Immature natural killer cell (primary cell): ENCODE data around the gene MTHFD2L. TPM values are rescaled to one million over a fixed set of nuclear protein-coding genes. Genes with fewer than 3 reads are reported as not detected.

Source experiments
- DNase-seq, 3 donors: peaks; one replicate each; pipeline ENCODE4 v3.0.0; 2022; ENCODE audit warnings: mixed read lengths in 1 of 3
- H3K27ac Mint-ChIP-seq, 6 donors: one replicate each; pipeline ENCODE4 v1.8.0; 2020; ENCODE audit warnings: mixed read lengths in 6 of 6, mild to moderate bottlenecking in 5 of 6, inconsistent platforms in 4 of 6, moderate library complexity in 3 of 6
- H3K27me3 Mint-ChIP-seq, 3 donors: one replicate each; pipeline ENCODE4 v1.8.0; 2020 to 2021; ENCODE audit warnings: low read depth in 3 of 3, mild to moderate bottlenecking in 3 of 3, mixed read lengths in 3 of 3, moderate library complexity in 3 of 3, inconsistent platforms in 1 of 3
- H3K36me3 Mint-ChIP-seq, 3 donors: one replicate each; pipeline ENCODE4 v1.8.0; 2020; ENCODE audit warnings: mixed read lengths in 3 of 3, inconsistent platforms in 2 of 3, mild to moderate bottlenecking in 2 of 3
- H3K4me1 Mint-ChIP-seq, 2 donors: one replicate each; pipeline ENCODE4 v1.8.0; 2020; ENCODE audit warnings: inconsistent platforms in 2 of 2, mild to moderate bottlenecking in 2 of 2, mixed read lengths in 2 of 2, moderate library complexity in 1 of 2
- H3K4me3 Mint-ChIP-seq, 5 donors: one replicate each; pipeline ENCODE4 v1.8.0; 2020; ENCODE audit warnings: mild to moderate bottlenecking in 5 of 5, mixed read lengths in 5 of 5, inconsistent platforms in 3 of 5, moderate library complexity in 3 of 5
- H3K9me3 Mint-ChIP-seq, 6 donors: one replicate each; pipeline ENCODE4 v1.8.0; 2020; ENCODE audit warnings: mild to moderate bottlenecking in 6 of 6, mixed read lengths in 6 of 6, inconsistent platforms in 4 of 6, moderate library complexity in 3 of 6
- polyA plus RNA-seq, 3 donors: library from polyadenylated mRNA; unstranded; fragments of 300-500 nt; fragmentation: Illumina TruSeq; gene quantifications; one replicate each; pipeline ENCODE4 v1.2.3, GENCODE V29; 2021

MTHFD2L gene
- 1 to 10 TPM; 4.5 to 5.7 (median 4.6) TPM for polyA plus RNA-seq

- Mint-ChIP-seq H3K27me3 (peaks cover 0 to 2% (median 2%) of the 10 kb centered on the region in 3 donors), H3K27ac (peak within 1 kb of the TSS; percentile 86 to 94 (median 90)), H3K36me3 (peaks cover 0 to 13% (median 10%) of the 10 kb centered on the region in 3 donors), H3K4me1 (peaks cover 22 to 29% of the 10 kb centered on the region in 2 donors), H3K9me3 (no peaks in the 10 kb centered on the region), H3K4me3 (peak within 1 kb of the TSS; percentile 89 to 95 (median 94))
- peak; percentile 81 to 86 (median 83) for DNase-seq
Observed at GRCh38 chr4:74157561-74158465, at the start of gene MTHFD2L. Gene MTHFD2L, plus strand, starts transcription at chr4:74158118. Its CDS starts 21 bp downstream, at chr4:74158139.

- Mint-ChIP-seq H3K27ac (no peak overlapping the region), H3K9me3 (peaks cover 0 to 1% (median 0%) of the 10 kb centered on the region in 6 donors), H3K36me3 (no peaks in the 10 kb centered on the region), H3K27me3 (peaks cover 1 to 9% (median 3%) of the 10 kb centered on the region in 3 donors), H3K4me1 (no peaks in the 10 kb centered on the region), H3K4me3 (no peak overlapping the region)
- no peak for DNase-seq
Observed at GRCh38 chr4:74108457-74109115, 49.3 kb upstream of the MTHFD2L start.

GRCh38 chr4:74109116-74109869 is 48.6 kb upstream of the MTHFD2L start:
- H3K4me3 Mint-ChIP-seq: no peak overlapping the region
- H3K9me3 Mint-ChIP-seq: peaks cover 0 to 1% (median 0%) of the 10 kb centered on the region in 6 donors
- no peaks in the 10 kb centered on the region for H3K36me3 Mint-ChIP-seq
- H3K27me3 Mint-ChIP-seq: peaks cover 1 to 9% (median 3%) of the 10 kb centered on the region in 3 donors
- DNase-seq: no peak
- no peaks in the 10 kb centered on the region for H3K4me1 Mint-ChIP-seq
- H3K27ac Mint-ChIP-seq: no peak overlapping the region

- H3K9me3 Mint-ChIP-seq: peaks cover 0 to 1% (median 0%) of the 10 kb centered on the region in 6 donors
- H3K27me3 Mint-ChIP-seq: peaks cover 1 to 9% (median 3%) of the 10 kb centered on the region in 3 donors
- H3K36me3 Mint-ChIP-seq: no peaks in the 10 kb centered on the region
- no peak overlapping the region for H3K27ac Mint-ChIP-seq
- no peak for DNase-seq
- no peaks in the 10 kb centered on the region for H3K4me1 Mint-ChIP-seq
- H3K4me3 Mint-ChIP-seq: no peak overlapping the region
Observed at GRCh38 chr4:74109870-74110605, 47.9 kb upstream of the MTHFD2L start.

GRCh38 chr4:74110670-74111069 is 47.2 kb upstream of the MTHFD2L start:
- no peak overlapping the region for H3K27ac Mint-ChIP-seq
- peaks cover 1 to 9% (median 3%) of the 10 kb centered on the region in 3 donors for H3K27me3 Mint-ChIP-seq
- no peaks in the 10 kb centered on the region for H3K4me1 Mint-ChIP-seq
- H3K36me3 Mint-ChIP-seq: no peaks in the 10 kb centered on the region
- DNase-seq: no peak
- peaks cover 0 to 1% (median 0%) of the 10 kb centered on the region in 6 donors for H3K9me3 Mint-ChIP-seq
- no peak overlapping the region for H3K4me3 Mint-ChIP-seq

GRCh38 chr4:74111306-74111975 is 46.5 kb upstream of the MTHFD2L start:
- Mint-ChIP-seq H3K27me3 (peaks cover 1 to 9% (median 3%) of the 10 kb centered on the region in 3 donors), H3K4me1 (no peaks in the 10 kb centered on the region), H3K27ac (no peak overlapping the region), H3K36me3 (no peaks in the 10 kb centered on the region), H3K4me3 (no peak overlapping the region), H3K9me3 (no peaks in the 10 kb centered on the region)
- DNase-seq: no peak

GRCh38 chr4:74111990-74112389 is 45.9 kb upstream of the MTHFD2L start:
- Mint-ChIP-seq H3K4me3 (no peak overlapping the region), H3K27me3 (peaks cover 1 to 9% (median 3%) of the 10 kb centered on the region in 3 donors), H3K27ac (no peak overlapping the region), H3K4me1 (no peaks in the 10 kb centered on the region), H3K9me3 (no peaks in the 10 kb centered on the region), H3K36me3 (no peaks in the 10 kb centered on the region)
- DNase-seq: no peak

- no peak overlapping the region for H3K27ac Mint-ChIP-seq
- peaks cover 1 to 9% (median 3%) of the 10 kb centered on the region in 3 donors for H3K27me3 Mint-ChIP-seq
- no peaks in the 10 kb centered on the region for H3K9me3 Mint-ChIP-seq
- no peaks in the 10 kb centered on the region for H3K36me3 Mint-ChIP-seq
- no peak for DNase-seq
- H3K4me3 Mint-ChIP-seq: no peak overlapping the region
- no peaks in the 10 kb centered on the region for H3K4me1 Mint-ChIP-seq
Observed at GRCh38 chr4:74112399-74113105, 45.4 kb upstream of the MTHFD2L start.

- no peak overlapping the region for H3K27ac Mint-ChIP-seq
- H3K4me3 Mint-ChIP-seq: no peak overlapping the region
- H3K27me3 Mint-ChIP-seq: peaks cover 0 to 9% (median 1%) of the 10 kb centered on the region in 3 donors
- DNase-seq: no peak
- H3K4me1 Mint-ChIP-seq: no peaks in the 10 kb centered on the region
- H3K36me3 Mint-ChIP-seq: no peaks in the 10 kb centered on the region
- no peaks in the 10 kb centered on the region for H3K9me3 Mint-ChIP-seq
Observed at GRCh38 chr4:74114234-74114633, 43.7 kb upstream of the MTHFD2L start.

- no peak overlapping the region for H3K27ac Mint-ChIP-seq
Observed at GRCh38 chr4:74117024-74117534, 40.8 kb upstream of the MTHFD2L start.

GRCh38 chr4:74118600-74119338 is 39.1 kb upstream of the MTHFD2L start:
- no peak overlapping the region for H3K4me3 Mint-ChIP-seq
- H3K9me3 Mint-ChIP-seq: no peaks in the 10 kb centered on the region
- H3K27ac Mint-ChIP-seq: no peak overlapping the region
- DNase-seq: no peak
- no peaks in the 10 kb centered on the region for H3K36me3 Mint-ChIP-seq
- no peaks in the 10 kb centered on the region for H3K4me1 Mint-ChIP-seq
- peaks cover 0 to 2% (median 0%) of the 10 kb centered on the region in 3 donors for H3K27me3 Mint-ChIP-seq

More at GRCh38 chr4:74117024-74117534, 40.8 kb upstream of the MTHFD2L start:
- no peak overlapping the region for H3K4me3 Mint-ChIP-seq
- no peak for DNase-seq
- no peaks in the 10 kb centered on the region for H3K36me3 Mint-ChIP-seq
- no peaks in the 10 kb centered on the region for H3K9me3 Mint-ChIP-seq
- no peaks in the 10 kb centered on the region for H3K4me1 Mint-ChIP-seq
- peaks cover 0 to 2% (median 2%) of the 10 kb centered on the region in 3 donors for H3K27me3 Mint-ChIP-seq
